HG03060 (cell line): Measurements from ENCODE around the gene TAS2R20.
"Not testable (repeated sequence)": the region's sequence is repeated elsewhere in the genome, so short reads cannot be mapped to it uniquely, and the experiment has no call there.

Experiments used
- ATAC-seq: cut with Tn5 transposase; IDR thresholded peaks from one replicate; pipeline ENCODE4 v1.9.1; 2021; ENCODE audit warnings: low read depth, moderate number of reproducible peaks; ENCODE audit not compliant: unreplicated experiment

Gene TAS2R20

GRCh38 chr12:10998204-10998603 lies at the start of gene TAS2R20:
TAS2R20 (minus strand) TSS chr12:10998304; CDS start chr12:10997875, 429 bp downstream.
- ATAC-seq = no peak

GRCh38 chr12:11041366-11041765 lies 43.3 kb upstream of the TAS2R20 start:
- not testable (repeated sequence) for ATAC-seq

- no peak for ATAC-seq
Observed at GRCh38 chr12:11040162-11040561, 42.1 kb upstream of the TAS2R20 start.

GRCh38 chr12:11039171-11039570 lies 41.1 kb upstream of the TAS2R20 start:
- no peak for ATAC-seq

GRCh38 chr12:11033959-11034358 lies 35.9 kb upstream of the TAS2R20 start:
- ATAC-seq = not testable (repeated sequence)

GRCh38 chr12:11031307-11031706 lies 33.2 kb upstream of the TAS2R20 start, which contains the start of gene TAS2R31:
TAS2R31 (minus strand) TSS chr12:11031407; CDS start chr12:11031335, 72 bp downstream.
- no peak for ATAC-seq

GRCh38 chr12:11026118-11026517 lies 28.0 kb upstream of the TAS2R20 start:
- no peak for ATAC-seq

GRCh38 chr12:11023387-11023786 lies 25.3 kb upstream of the TAS2R20 start:
- no peak for ATAC-seq

- no peak for ATAC-seq
Observed at GRCh38 chr12:11022520-11022919, 24.4 kb upstream of the TAS2R20 start, which contains the start of gene TAS2R19. TAS2R19 (minus strand) TSS chr12:11022620; CDS start chr12:11022571, 49 bp downstream.

- ATAC-seq = no peak
Observed at GRCh38 chr12:11016937-11017336, 18.8 kb upstream of the TAS2R20 start.

- no peak for ATAC-seq
Observed at GRCh38 chr12:11015775-11016430, 17.8 kb upstream of the TAS2R20 start.

- ATAC-seq = no peak
Observed at GRCh38 chr12:11014234-11014633, 16.1 kb upstream of the TAS2R20 start.

GRCh38 chr12:11007608-11008007 lies 9.5 kb upstream of the TAS2R20 start:
- ATAC-seq = no peak

GRCh38 chr12:10994307-10994706 lies 3.8 kb downstream of the TAS2R20 start:
- no peak for ATAC-seq

GRCh38 chr12:10989107-10989506 lies 9.0 kb downstream of the TAS2R20 start:
- no peak for ATAC-seq

GRCh38 chr12:10986812-10987211 lies 11.3 kb downstream of the TAS2R20 start, which contains the start of gene TAS2R50:
TAS2R50 (minus strand) TSS chr12:10986912; CDS start chr12:10986860, 52 bp downstream.
- no peak for ATAC-seq

GRCh38 chr12:10982244-10982643 lies 15.9 kb downstream of the TAS2R20 start:
- no peak for ATAC-seq

- no peak for ATAC-seq
Observed at GRCh38 chr12:10974965-10975364, 23.1 kb downstream of the TAS2R20 start.

GRCh38 chr12:10968765-10969456 lies 29.2 kb downstream of the TAS2R20 start:
- no peak for ATAC-seq

GRCh38 chr12:10967409-10967808 lies 30.7 kb downstream of the TAS2R20 start:
- no peak for ATAC-seq

GRCh38 chr12:10966314-10966713 lies 31.8 kb downstream of the TAS2R20 start:
- no peak for ATAC-seq

- ATAC-seq = no peak
Observed at GRCh38 chr12:10965476-10965875, 32.6 kb downstream of the TAS2R20 start.
